Fibroblast of the aortic adventitia (primary cell): ENCODE measurements around the gene PCDHGA4. TPM values are rescaled to one million over a fixed set of nuclear protein-coding genes. Genes with fewer than 3 reads are reported as not detected.
A peak's percentile ranks its signal among the peaks of the same experiment; 100 is the strongest.

Experiments used
- DNase-seq: peaks from one replicate; pipeline ENCODE4 v3.0.0-alpha.2; 2010; ENCODE audit warnings: low read depth
- H3K4me3 ChIP-seq: 2 replicates; pipeline ENCODE4 v1.5.1; 2011; ENCODE audit warnings: low read depth, mild to moderate bottlenecking, control low read depth, low read length, moderate library complexity
- total RNA-seq: library from RNA; depleted of rRNA; stranded (reverse); fragments of >200 nt; gene quantifications from 2 replicates; pipeline ENCODE4 v1.2.3, GENCODE V29; 2012; ENCODE audit warnings: low replicate concordance
- TF ChIP-seq, protein P1 (sequence below): IDR thresholded peaks from 2 replicates; pipeline ENCODE4 v1.5.1; 2011; ENCODE audit warnings: mild to moderate bottlenecking, low read length, control low read depth, inconsistent platforms; ENCODE audit not compliant: insufficient read depth

Gene PCDHGA4
- total RNA-seq, 1 donor = 9.9 TPM

DNA sequence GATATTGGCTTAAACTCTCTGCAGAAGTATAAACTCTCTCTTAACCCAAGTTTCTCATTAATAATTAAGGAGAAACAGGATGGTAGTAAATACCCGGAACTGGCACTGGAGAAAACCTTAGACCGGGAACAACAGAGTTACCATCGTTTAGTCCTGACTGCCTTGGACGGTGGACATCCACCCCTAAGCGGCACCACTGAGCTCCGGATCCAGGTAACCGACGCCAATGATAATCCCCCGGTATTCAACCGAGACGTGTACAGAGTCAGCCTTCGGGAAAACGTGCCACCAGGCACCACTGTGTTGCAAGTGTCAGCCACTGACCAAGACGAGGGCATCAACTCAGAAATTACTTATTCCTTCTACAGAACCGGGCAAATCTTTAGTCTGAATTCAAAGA, 43.8 kb downstream of the PCDHGA4 start:
- TF ChIP-seq, protein P1, sequence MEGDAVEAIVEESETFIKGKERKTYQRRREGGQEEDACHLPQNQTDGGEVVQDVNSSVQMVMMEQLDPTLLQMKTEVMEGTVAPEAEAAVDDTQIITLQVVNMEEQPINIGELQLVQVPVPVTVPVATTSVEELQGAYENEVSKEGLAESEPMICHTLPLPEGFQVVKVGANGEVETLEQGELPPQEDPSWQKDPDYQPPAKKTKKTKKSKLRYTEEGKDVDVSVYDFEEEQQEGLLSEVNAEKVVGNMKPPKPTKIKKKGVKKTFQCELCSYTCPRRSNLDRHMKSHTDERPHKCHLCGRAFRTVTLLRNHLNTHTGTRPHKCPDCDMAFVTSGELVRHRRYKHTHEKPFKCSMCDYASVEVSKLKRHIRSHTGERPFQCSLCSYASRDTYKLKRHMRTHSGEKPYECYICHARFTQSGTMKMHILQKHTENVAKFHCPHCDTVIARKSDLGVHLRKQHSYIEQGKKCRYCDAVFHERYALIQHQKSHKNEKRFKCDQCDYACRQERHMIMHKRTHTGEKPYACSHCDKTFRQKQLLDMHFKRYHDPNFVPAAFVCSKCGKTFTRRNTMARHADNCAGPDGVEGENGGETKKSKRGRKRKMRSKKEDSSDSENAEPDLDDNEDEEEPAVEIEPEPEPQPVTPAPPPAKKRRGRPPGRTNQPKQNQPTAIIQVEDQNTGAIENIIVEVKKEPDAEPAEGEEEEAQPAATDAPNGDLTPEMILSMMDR = no peak
- no peak for DNase-seq
- peak overlapping the region; percentile 27 for H3K4me3 ChIP-seq

DNA sequence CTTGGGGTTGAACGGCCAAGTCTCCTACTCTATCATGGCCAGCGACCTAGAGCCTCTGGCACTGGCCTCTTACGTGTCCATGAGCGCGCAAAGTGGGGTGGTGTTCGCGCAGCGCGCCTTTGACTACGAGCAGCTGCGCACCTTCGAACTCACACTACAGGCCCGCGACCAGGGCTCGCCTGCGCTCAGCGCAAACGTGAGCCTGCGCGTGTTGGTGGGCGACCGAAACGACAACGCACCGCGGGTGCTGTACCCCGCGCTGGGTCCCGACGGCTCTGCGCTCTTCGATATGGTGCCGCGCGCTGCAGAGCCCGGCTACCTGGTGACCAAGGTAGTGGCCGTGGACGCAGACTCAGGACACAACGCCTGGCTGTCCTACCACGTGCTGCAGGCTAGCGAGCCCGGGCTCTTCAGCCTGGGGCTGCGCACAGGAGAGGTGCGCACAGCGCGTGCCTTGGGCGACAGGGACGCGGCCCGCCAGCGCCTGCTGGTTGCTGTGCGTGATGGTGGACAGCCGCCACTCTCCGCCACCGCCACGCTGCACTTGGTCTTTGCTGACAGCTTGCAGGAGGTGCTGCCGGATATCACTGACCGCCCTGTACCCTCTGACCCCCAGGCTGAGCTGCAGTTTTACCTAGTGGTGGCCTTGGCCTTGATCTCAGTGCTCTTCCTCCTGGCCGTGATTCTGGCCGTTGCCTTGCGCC, 44.9 kb downstream of the PCDHGA4 start:
- H3K4me3 ChIP-seq = no peak overlapping the region
- DNase-seq = no peak
- TF ChIP-seq, protein P1 = no peak

DNA sequence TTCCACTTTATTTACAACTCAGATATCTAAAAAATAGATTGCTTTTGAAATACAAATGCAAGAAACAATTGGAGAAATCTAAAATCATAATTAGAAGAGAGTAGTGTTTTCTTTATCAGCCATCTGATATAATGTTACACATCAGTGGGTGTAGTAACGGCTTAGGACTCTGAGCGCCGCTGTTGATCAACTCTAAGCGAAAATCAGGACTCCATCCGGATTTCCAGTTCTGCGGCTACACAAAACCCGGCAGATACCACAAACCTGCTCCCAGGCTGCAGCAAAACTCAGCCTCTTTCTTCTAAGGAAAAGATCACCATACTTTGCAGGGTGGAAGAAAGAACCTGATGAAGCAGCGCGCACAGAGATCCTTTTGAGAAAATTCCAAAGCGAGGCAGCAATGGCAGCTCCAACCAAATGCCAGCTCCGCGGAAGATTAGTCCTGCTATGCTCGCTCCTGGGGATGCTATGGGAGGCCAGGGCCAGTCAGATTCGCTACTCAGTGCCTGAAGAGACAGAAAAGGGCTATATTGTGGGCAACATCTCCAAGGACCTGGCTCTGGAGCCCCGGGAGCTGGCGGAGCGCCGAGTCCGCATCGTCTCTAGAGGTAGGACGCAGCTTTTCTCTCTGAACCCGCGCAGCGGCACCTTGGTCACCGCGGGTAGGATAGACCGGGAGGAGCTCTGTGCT, 47.9 kb downstream of the PCDHGA4 start, which contains the start of gene PCDHGA9:
Gene PCDHGA9, plus strand, starts transcription at position 226 of the 691 bp plus-strand sequence. Its CDS starts 175 bp downstream, at position 401.
- TF ChIP-seq, protein P1 = peak; percentile 48
- DNase-seq = peak; percentile 59
- peak within 1 kb of the TSS; percentile 56 for H3K4me3 ChIP-seq

DNA sequence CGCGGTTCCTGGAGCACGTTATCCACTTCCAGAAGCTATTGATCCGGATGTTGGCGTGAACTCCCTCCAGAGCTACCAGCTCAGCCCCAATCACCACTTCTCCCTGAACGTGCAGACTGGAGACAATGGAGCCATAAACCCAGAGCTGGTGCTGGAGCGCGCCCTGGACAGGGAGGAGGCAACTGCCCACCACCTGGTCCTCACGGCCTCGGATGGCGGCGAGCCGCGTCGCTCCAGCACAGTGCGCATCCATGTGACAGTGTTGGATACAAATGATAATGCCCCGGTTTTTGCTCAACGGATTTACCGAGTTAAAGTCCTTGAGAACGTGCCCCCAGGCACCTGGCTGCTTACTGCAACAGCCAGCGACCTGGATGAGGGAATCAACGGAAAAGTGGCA, 48.6 kb downstream of the PCDHGA4 start:
- H3K4me3 ChIP-seq = no peak overlapping the region
- no peak for DNase-seq
- TF ChIP-seq, protein P1 = no peak

Other genes with a start within 250 kb of the PCDHGA4 start
- 0.09 and 0.65 TPM in 2 replicates for gene PCDHB4, start 233.2 kb upstream of the PCDHGA4 start, total RNA-seq
- 0.45 and 0.57 TPM in 2 replicates for gene PCDHB5, start 219.8 kb upstream of the PCDHGA4 start, total RNA-seq
- gene PCDHB6, start 205.0 kb upstream of the PCDHGA4 start, total RNA-seq = 0.18 TPM in 1 of 2 replicates, not detected in the other
- gene PCDHB7, start 182.4 kb upstream of the PCDHGA4 start, total RNA-seq = 0.63 and 0.98 TPM in 2 replicates
- gene PCDHB8, start 177.2 kb upstream of the PCDHGA4 start, total RNA-seq = 0.16 and 0.27 TPM in 2 replicates
- 0.25 and 0.36 TPM in 2 replicates for gene PCDHB16, start 172.6 kb upstream of the PCDHGA4 start, total RNA-seq
- gene PCDHB9, start 167.9 kb upstream of the PCDHGA4 start, total RNA-seq = 0.41 and 1.2 TPM in 2 replicates
- 0.36 and 0.41 TPM in 2 replicates for gene PCDHB10, start 162.7 kb upstream of the PCDHGA4 start, total RNA-seq
- gene PCDHB11, start 155.4 kb upstream of the PCDHGA4 start, total RNA-seq = 0.08 and 0.27 TPM in 2 replicates
- gene PCDHB12, start 146.3 kb upstream of the PCDHGA4 start, total RNA-seq = 0.18 and 0.25 TPM in 2 replicates
- 0.27 and 0.65 TPM in 2 replicates for gene PCDHB13, start 141.1 kb upstream of the PCDHGA4 start, total RNA-seq
- gene PCDHB14, start 131.7 kb upstream of the PCDHGA4 start, total RNA-seq = 0.45 and 0.74 TPM in 2 replicates
- 0.09 TPM in 1 of 2 replicates, not detected in the other for gene PCDHB15, start 109.6 kb upstream of the PCDHGA4 start, total RNA-seq
- gene SLC25A2, start 51.0 kb upstream of the PCDHGA4 start, total RNA-seq = 0.72 TPM in 1 of 2 replicates, not detected in the other
- gene TAF7, start 34.2 kb upstream of the PCDHGA4 start, total RNA-seq = 62.1 and 66.0 TPM in 2 replicates
- 0.90 and 1.4 TPM in 2 replicates for gene PCDHGA1, start 24.5 kb upstream of the PCDHGA4 start, total RNA-seq
- 2.5 and 3.9 TPM in 2 replicates for gene PCDHGA2, start 16.3 kb upstream of the PCDHGA4 start, total RNA-seq
- gene PCDHGA3, start 11.2 kb upstream of the PCDHGA4 start, total RNA-seq = 1.1 and 4.4 TPM in 2 replicates
- 3.1 and 4.2 TPM in 2 replicates for gene PCDHGB1, start 4.9 kb upstream of the PCDHGA4 start, total RNA-seq
- 1.3 and 5.7 TPM in 2 replicates for gene PCDHGB2, start 5.0 kb downstream of the PCDHGA4 start, total RNA-seq
- 1.7 and 3.5 TPM in 2 replicates for gene PCDHGA5, start 9.1 kb downstream of the PCDHGA4 start, total RNA-seq
- 7.7 and 9.6 TPM in 2 replicates for gene PCDHGB3, start 15.2 kb downstream of the PCDHGA4 start, total RNA-seq
- gene PCDHGA6, start 18.9 kb downstream of the PCDHGA4 start, total RNA-seq = 3.9 and 7.4 TPM in 2 replicates
- 2.9 and 8.4 TPM in 2 replicates for gene PCDHGA7, start 27.7 kb downstream of the PCDHGA4 start, total RNA-seq
- gene PCDHGB4, start 32.7 kb downstream of the PCDHGA4 start, total RNA-seq = 9.0 and 17.4 TPM in 2 replicates
- gene PCDHGA8, start 37.6 kb downstream of the PCDHGA4 start, total RNA-seq = 2.5 and 3.8 TPM in 2 replicates
- 8.5 and 19.9 TPM in 2 replicates for gene PCDHGB5, start 42.9 kb downstream of the PCDHGA4 start, total RNA-seq
- gene PCDHGA9, start 47.8 kb downstream of the PCDHGA4 start, total RNA-seq = 4.1 and 7.3 TPM in 2 replicates
- 3.8 and 5.8 TPM in 2 replicates for gene PCDHGB6, start 53.0 kb downstream of the PCDHGA4 start, total RNA-seq
- 10.6 and 22.2 TPM in 2 replicates for gene PCDHGA10, start 58.0 kb downstream of the PCDHGA4 start, total RNA-seq
- 16.7 and 22.1 TPM in 2 replicates for gene PCDHGB7, start 62.7 kb downstream of the PCDHGA4 start, total RNA-seq
- 7.6 and 17.8 TPM in 2 replicates for gene PCDHGA11, start 66.0 kb downstream of the PCDHGA4 start, total RNA-seq
- gene PCDHGA12, start 75.5 kb downstream of the PCDHGA4 start, total RNA-seq = 39.7 and 50.5 TPM in 2 replicates
- gene PCDHGC3, start 120.9 kb downstream of the PCDHGA4 start, total RNA-seq = 53.7 and 97.7 TPM in 2 replicates
- gene PCDHGC4, start 130.0 kb downstream of the PCDHGA4 start, total RNA-seq = 2.5 and 5.2 TPM in 2 replicates
- 7.0 and 10.5 TPM in 2 replicates for gene PCDHGC5, start 134.1 kb downstream of the PCDHGA4 start, total RNA-seq